ENCODE measurements around the gene PHLPP2. TPM values are rescaled to one million over a fixed set of nuclear protein-coding genes. Genes with fewer than 3 reads are reported as not detected.

PHLPP2 gene
- total RNA-seq, 1 donor from 2014 or later = 12.5 TPM

GRCh38 chr16:71669926-71670536, 54.5 kb downstream of the PHLPP2 start:
- DNase-seq (ENCODE audit: low read depth) = no peak

GRCh38 chr16:71666928-71667707, 57.4 kb downstream of the PHLPP2 start:
- no peak for DNase-seq (ENCODE audit: low read depth)

GRCh38 chr16:71666264-71666663, 58.2 kb downstream of the PHLPP2 start:
- no peak for DNase-seq (ENCODE audit: low read depth)

- peak; percentile 55 for DNase-seq (ENCODE audit: low read depth)
Observed at GRCh38 chr16:71659471-71659870, 65.0 kb downstream of the PHLPP2 start.

GRCh38 chr16:71658771-71659170, 65.7 kb downstream of the PHLPP2 start:
- peak; percentile 91 for DNase-seq (ENCODE audit: low read depth)

- no peak for DNase-seq (ENCODE audit: low read depth)
Observed at GRCh38 chr16:71649704-71650103, 74.8 kb downstream of the PHLPP2 start.

- no peak for DNase-seq (ENCODE audit: low read depth)
Observed at GRCh38 chr16:71648921-71649320, 75.6 kb downstream of the PHLPP2 start.

- DNase-seq (ENCODE audit: low read depth) = no peak
Observed at GRCh38 chr16:71648162-71648561, 76.3 kb downstream of the PHLPP2 start.

- no peak for DNase-seq (ENCODE audit: low read depth)
Observed at GRCh38 chr16:71647391-71647790, 77.1 kb downstream of the PHLPP2 start.

GRCh38 chr16:71645450-71645849, 79.1 kb downstream of the PHLPP2 start:
- peak; percentile 18 for DNase-seq (ENCODE audit: low read depth)

GRCh38 chr16:71637398-71637797, 87.1 kb downstream of the PHLPP2 start:
- DNase-seq (ENCODE audit: low read depth) = no peak

GRCh38 chr16:71635632-71636031, 88.9 kb downstream of the PHLPP2 start:
- no peak for DNase-seq (ENCODE audit: low read depth)

- no peak for DNase-seq (ENCODE audit: low read depth)
Observed at GRCh38 chr16:71631776-71632175, 92.7 kb downstream of the PHLPP2 start.

GRCh38 chr16:71630808-71631207, 93.7 kb downstream of the PHLPP2 start:
- DNase-seq (ENCODE audit: low read depth) = peak; percentile 19

- no peak for DNase-seq (ENCODE audit: low read depth)
Observed at GRCh38 chr16:71629278-71630016, 95.1 kb downstream of the PHLPP2 start.

GRCh38 chr16:71628810-71629209, 95.7 kb downstream of the PHLPP2 start:
- DNase-seq (ENCODE audit: low read depth) = peak; percentile 64

GRCh38 chr16:71627731-71628181, 96.7 kb downstream of the PHLPP2 start:
- no peak for DNase-seq (ENCODE audit: low read depth)

- DNase-seq (ENCODE audit: low read depth) = no peak
Observed at GRCh38 chr16:71626858-71627213, 97.7 kb downstream of the PHLPP2 start.

- no peak for DNase-seq (ENCODE audit: low read depth)
Observed at GRCh38 chr16:71626018-71626857, 98.3 kb downstream of the PHLPP2 start, which contains the start of gene MARVELD3. TSS of gene MARVELD3 (plus strand) at chr16:71626184. CDS start at chr16:71626230, 46 bp downstream.

- no peak for DNase-seq (ENCODE audit: low read depth)
Observed at GRCh38 chr16:71625113-71625850, 99.2 kb downstream of the PHLPP2 start.

- DNase-seq (ENCODE audit: low read depth) = no peak
Observed at GRCh38 chr16:71623597-71623996, 100.9 kb downstream of the PHLPP2 start.

All from renal cortical epithelial cell (primary cell).